Hepatocyte (in vitro differentiated cells): ENCODE results near the gene TBC1D25. TPM values are rescaled to one million over a fixed set of nuclear protein-coding genes. Genes with fewer than 3 reads are reported as not detected.

Experiments used
- DNase-seq: peaks from one replicate; pipeline ENCODE4 v3.0.0-alpha.2; 2016; ENCODE audit warnings: low spot score
- H2AFZ ChIP-seq: fragments of 200-600 bp; sonication (generic); 2 replicates; pipeline ENCODE4 v1.6.0; 2016; ENCODE audit warnings: antibody characterized with exemption, mild to moderate bottlenecking
- H3K27ac ChIP-seq: fragments of 200-600 bp; sonication (generic); 2 replicates; pipeline ENCODE4 v1.5.1; 2016; ENCODE audit warnings: mild to moderate bottlenecking
- H3K27me3 ChIP-seq: fragments of 200-600 bp; sonication (generic); 2 replicates; pipeline ENCODE4 v1.6.1; 2016
- H3K36me3 ChIP-seq: fragments of 200-600 bp; sonication (generic); replicated peaks from 2 replicates; pipeline ENCODE4 v1.5.1; 2016; ENCODE audit warnings: low read depth; ENCODE audit not compliant: insufficient read depth
- H3K4me1 ChIP-seq: fragments of 200-600 bp; sonication (generic); 2 replicates; pipeline ENCODE4 v1.5.1; 2016; ENCODE audit warnings: mild to moderate bottlenecking, moderate library complexity; ENCODE audit not compliant: insufficient read depth
- H3K4me2 ChIP-seq: fragments of 200-600 bp; sonication (generic); 2 replicates; pipeline ENCODE4 v1.6.0; 2016
- H3K4me3 ChIP-seq: fragments of 200-600 bp; sonication (generic); 2 replicates; pipeline ENCODE4 v1.5.1; 2016; ENCODE audit warnings: mild to moderate bottlenecking
- H3K79me2 ChIP-seq: fragments of 200-600 bp; sonication (generic); 2 replicates; pipeline ENCODE4 v1.6.0; 2017; ENCODE audit warnings: mild to moderate bottlenecking
- H3K9me2 ChIP-seq: fragments of 200-600 bp; sonication (generic); replicated peaks from 2 replicates; pipeline ENCODE4 v1.6.0; 2017; ENCODE audit warnings: mild to moderate bottlenecking; ENCODE audit not compliant: insufficient read depth
- H3K9me3 ChIP-seq: fragments of 200-600 bp; sonication (generic); 2 replicates; pipeline ENCODE4 v1.5.1; 2016; ENCODE audit warnings: low read depth, mild to moderate bottlenecking
- H4K20me1 ChIP-seq: fragments of 200-600 bp; sonication (generic); 2 replicates; pipeline ENCODE4 v1.6.0; 2016; ENCODE audit warnings: mild to moderate bottlenecking; ENCODE audit not compliant: insufficient read depth, poor library complexity, severe bottlenecking
- CTCF ChIP-seq: fragments of 200-600 bp; sonication (generic); IDR thresholded peaks from 2 replicates; pipeline ENCODE4 v1.5.1; 2016; ENCODE audit warnings: antibody characterized with exemption, mild to moderate bottlenecking; ENCODE audit not compliant: poor library complexity
- EZH2 ChIP-seq: fragments of 200-600 bp; sonication (generic); IDR thresholded peaks from 2 replicates; pipeline ENCODE4 v1.6.1; 2016; ENCODE audit warnings: antibody characterized with exemption, mild to moderate bottlenecking, borderline replicate concordance
- EZH2phosphoT487 ChIP-seq: fragments of 200-600 bp; sonication (generic); IDR thresholded peaks from one replicate; pipeline ENCODE4 v1.6.1; 2018; ENCODE audit warnings: antibody characterized with exemption, mild to moderate bottlenecking, low read depth, moderate library complexity; ENCODE audit not compliant: unreplicated experiment, severe bottlenecking
- WGBS: methylation state at CpG from one replicate; pipeline ENCODE4 v1.1.6; 2016; ENCODE audit warnings: low lambda C conversion rate; ENCODE audit errors: missing lambda C conversion rate; 5-methylcytosine and 5-hydroxymethylcytosine counted together
- polyA plus RNA-seq: library from polyadenylated mRNA; unstranded; fragments of >200 nt; fragmentation: Nextera tagmentation; extraction: Ambion mirVana; gene quantifications from 2 replicates; pipeline ENCODE4 v1.2.1, GENCODE V29; 2016
- total RNA-seq: library from RNA; depleted of rRNA; stranded (reverse); fragments of >200 nt; gene quantifications from 2 replicates; pipeline ENCODE4 v1.2.3, GENCODE V29; 2014

Gene TBC1D25, protein sequence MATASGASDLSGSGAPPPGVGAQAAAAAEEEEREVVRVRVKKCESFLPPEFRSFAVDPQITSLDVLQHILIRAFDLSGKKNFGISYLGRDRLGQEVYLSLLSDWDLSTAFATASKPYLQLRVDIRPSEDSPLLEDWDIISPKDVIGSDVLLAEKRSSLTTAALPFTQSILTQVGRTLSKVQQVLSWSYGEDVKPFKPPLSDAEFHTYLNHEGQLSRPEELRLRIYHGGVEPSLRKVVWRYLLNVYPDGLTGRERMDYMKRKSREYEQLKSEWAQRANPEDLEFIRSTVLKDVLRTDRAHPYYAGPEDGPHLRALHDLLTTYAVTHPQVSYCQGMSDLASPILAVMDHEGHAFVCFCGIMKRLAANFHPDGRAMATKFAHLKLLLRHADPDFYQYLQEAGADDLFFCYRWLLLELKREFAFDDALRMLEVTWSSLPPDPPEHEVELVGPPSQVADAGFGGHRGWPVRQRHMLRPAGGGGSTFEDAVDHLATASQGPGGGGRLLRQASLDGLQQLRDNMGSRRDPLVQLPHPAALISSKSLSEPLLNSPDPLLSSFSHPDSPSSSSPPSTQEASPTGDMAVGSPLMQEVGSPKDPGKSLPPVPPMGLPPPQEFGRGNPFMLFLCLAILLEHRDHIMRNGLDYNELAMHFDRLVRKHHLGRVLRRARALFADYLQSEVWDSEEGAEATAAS
- total RNA-seq, result 3.0 and 4.5 TPM in 2 replicates
- polyA plus RNA-seq, result 11.0 and 11.2 TPM in 2 replicates

DNA sequence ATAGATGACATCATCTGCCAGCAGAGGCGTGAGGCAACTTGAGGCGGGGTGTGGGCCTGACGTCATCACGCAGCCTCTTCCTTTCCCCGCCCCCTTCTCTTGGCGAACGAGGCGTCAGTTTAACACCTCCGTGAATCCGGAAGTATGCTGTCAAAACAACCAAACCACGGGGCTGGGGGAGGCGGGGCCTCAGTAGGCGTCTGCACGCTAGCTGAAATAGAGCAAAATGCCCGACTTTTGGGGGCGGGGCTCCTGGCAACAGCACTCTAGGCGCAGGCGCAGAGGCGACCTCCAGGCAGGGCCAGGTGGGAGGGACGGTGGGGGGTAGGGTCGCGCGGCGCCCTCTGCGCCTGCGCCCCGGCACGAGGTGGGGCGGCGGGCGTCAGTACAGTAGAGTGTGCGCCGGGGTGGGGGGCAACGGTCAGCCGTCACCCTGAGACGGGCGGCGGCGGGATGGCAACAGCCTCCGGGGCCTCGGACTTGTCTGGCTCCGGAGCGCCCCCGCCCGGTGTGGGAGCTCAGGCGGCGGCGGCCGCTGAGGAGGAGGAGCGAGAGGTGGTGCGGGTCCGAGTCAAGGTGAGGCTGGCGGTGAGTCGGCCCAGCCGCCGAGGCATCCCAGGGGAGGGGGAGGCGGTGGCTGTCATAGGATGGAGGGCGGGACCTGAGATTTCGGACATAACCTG lies at the start of gene TBC1D25:
TBC1D25 (plus strand) TSS at position 370 of the 683 bp plus-strand sequence; CDS start at position 454, 84 bp downstream.
- Histone ChIP-seq H3K9me3 (no peaks in the 10 kb centered on the region), H3K4me1 (peaks cover 5% of the 10 kb centered on the region), H3K4me2 (peak within 1 kb of the TSS; percentile 72), H3K79me2 (peaks cover 9% of the 10 kb centered on the region), H3K36me3 (no peaks in the 10 kb centered on the region), H3K27ac (peak within 1 kb of the TSS; percentile 84), H4K20me1 (no peaks in the 10 kb centered on the region), H3K9me2 (no peaks in the 10 kb centered on the region), H3K4me3 (peak within 1 kb of the TSS; percentile 29), H2AFZ (peak within 1 kb of the TSS; percentile 74), H3K27me3 (no peaks in the 10 kb centered on the region)
- 45% methylated on average over 38 of the region's 59 CpGs for WGBS
- TF ChIP-seq EZH2 (no peak), CTCF (peak; percentile 53)
- peak; percentile 97 for DNase-seq

- 59% methylated on average over 2 of the region's 2 CpGs for WGBS
- DNase-seq, result no peak
- H3K27me3 ChIP-seq, result no peaks in the 10 kb centered on the region
- no peak overlapping the region for H3K4me3 ChIP-seq
- no peaks in the 10 kb centered on the region for H3K9me2 ChIP-seq
- no peaks in the 10 kb centered on the region for H3K4me1 ChIP-seq
- no peaks in the 10 kb centered on the region for H3K36me3 ChIP-seq
- no peaks in the 10 kb centered on the region for H3K79me2 ChIP-seq
- H4K20me1 ChIP-seq, result no peaks in the 10 kb centered on the region
- no peak overlapping the region for H3K27ac ChIP-seq
- no peaks in the 10 kb centered on the region for H3K9me3 ChIP-seq
- no peak overlapping the region for H2AFZ ChIP-seq
- TF ChIP-seq EZH2phosphoT487 (no peak), CTCF (no peak), EZH2 (no peak)
- no peak overlapping the region for H3K4me2 ChIP-seq
Measured at GRCh38 chrX:48489892-48490291, 49.6 kb upstream of the TBC1D25 start.

DNA sequence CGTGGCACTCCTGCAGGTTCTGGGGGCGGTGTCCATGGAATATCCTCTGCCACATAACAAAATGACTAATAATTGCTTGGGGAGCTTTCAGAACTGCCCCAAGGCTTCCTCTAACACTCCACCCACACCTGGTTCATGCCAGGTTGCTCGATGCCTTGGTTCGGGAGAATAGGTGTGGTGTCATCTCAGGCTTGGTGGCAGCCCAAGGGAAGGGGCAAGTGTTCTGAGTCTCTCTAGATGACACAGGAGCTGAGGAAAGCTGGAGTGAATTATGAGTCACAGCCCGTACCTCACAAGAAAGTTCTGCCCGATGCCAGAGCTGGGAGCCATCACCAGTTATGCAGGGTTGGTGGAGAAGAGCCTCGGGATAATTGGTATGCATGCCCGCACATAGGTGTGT lies 48.9 kb upstream of the TBC1D25 start:
- WGBS, result 83% methylated on average over 8 of the region's 8 CpGs
- H3K27ac ChIP-seq, result no peak overlapping the region

More for the DNA sequence above, 48.9 kb upstream of the TBC1D25 start:
- Histone ChIP-seq H3K79me2 (no peaks in the 10 kb centered on the region), H2AFZ (no peak overlapping the region), H3K4me1 (no peaks in the 10 kb centered on the region), H3K27me3 (no peaks in the 10 kb centered on the region), H3K9me2 (no peaks in the 10 kb centered on the region), H3K4me2 (no peak overlapping the region), H4K20me1 (no peaks in the 10 kb centered on the region), H3K9me3 (no peaks in the 10 kb centered on the region), H3K4me3 (no peak overlapping the region), H3K36me3 (no peaks in the 10 kb centered on the region)
- DNase-seq, result no peak
- TF ChIP-seq EZH2, result no peak
- no peak for TF ChIP-seq CTCF
- TF ChIP-seq EZH2phosphoT487, result no peak
